Epithelial cell of proximal tubule (primary cell): ENCODE measurements around the gene ACSL1. TPM values are rescaled to one million over a fixed set of nuclear protein-coding genes. Genes with fewer than 3 reads are reported as not detected.

Experiments used
- DNase-seq: peaks from one replicate; pipeline ENCODE4 v3.0.0-alpha.2; 2011; ENCODE audit warnings: low read depth
- H3K4me3 ChIP-seq: 2 replicates; pipeline ENCODE4 v1.5.1; 2011; ENCODE audit warnings: low read depth, mild to moderate bottlenecking, low read length
- total RNA-seq: library from RNA; depleted of rRNA; stranded (reverse); fragments of >200 nt; gene quantifications from 2 replicates; pipeline ENCODE4 v1.2.3, GENCODE V29; 2015
- TF ChIP-seq, protein P1 (sequence below): conservative IDR thresholded peaks from 2 replicates; pipeline ENCODE4 v1.5.1; 2012; ENCODE audit warnings: low read depth, mild to moderate bottlenecking, low read length

Gene ACSL1
- total RNA-seq, 1 donor from 2014 or later = 18.5 TPM

DNA sequence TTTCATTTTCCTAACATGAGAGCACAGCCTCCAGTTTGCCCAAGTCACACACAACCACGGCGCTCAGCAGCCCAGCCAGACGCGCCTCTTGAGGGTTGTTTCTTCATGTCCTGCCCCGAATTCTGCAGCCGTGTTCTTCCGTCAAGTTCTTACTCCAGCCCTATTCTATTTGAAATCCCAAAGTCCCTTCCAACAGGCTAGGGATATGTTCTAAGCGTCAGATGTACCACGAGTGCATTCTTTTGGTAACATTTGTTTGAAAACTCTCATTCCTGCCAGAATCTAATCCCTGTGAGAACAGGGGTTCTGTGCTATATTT is 23.1 kb downstream of the ACSL1 start:
- DNase-seq = no peak
- TF ChIP-seq, protein P1, sequence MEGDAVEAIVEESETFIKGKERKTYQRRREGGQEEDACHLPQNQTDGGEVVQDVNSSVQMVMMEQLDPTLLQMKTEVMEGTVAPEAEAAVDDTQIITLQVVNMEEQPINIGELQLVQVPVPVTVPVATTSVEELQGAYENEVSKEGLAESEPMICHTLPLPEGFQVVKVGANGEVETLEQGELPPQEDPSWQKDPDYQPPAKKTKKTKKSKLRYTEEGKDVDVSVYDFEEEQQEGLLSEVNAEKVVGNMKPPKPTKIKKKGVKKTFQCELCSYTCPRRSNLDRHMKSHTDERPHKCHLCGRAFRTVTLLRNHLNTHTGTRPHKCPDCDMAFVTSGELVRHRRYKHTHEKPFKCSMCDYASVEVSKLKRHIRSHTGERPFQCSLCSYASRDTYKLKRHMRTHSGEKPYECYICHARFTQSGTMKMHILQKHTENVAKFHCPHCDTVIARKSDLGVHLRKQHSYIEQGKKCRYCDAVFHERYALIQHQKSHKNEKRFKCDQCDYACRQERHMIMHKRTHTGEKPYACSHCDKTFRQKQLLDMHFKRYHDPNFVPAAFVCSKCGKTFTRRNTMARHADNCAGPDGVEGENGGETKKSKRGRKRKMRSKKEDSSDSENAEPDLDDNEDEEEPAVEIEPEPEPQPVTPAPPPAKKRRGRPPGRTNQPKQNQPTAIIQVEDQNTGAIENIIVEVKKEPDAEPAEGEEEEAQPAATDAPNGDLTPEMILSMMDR = no peak
- peak overlapping the region; percentile 69 for H3K4me3 ChIP-seq

DNA sequence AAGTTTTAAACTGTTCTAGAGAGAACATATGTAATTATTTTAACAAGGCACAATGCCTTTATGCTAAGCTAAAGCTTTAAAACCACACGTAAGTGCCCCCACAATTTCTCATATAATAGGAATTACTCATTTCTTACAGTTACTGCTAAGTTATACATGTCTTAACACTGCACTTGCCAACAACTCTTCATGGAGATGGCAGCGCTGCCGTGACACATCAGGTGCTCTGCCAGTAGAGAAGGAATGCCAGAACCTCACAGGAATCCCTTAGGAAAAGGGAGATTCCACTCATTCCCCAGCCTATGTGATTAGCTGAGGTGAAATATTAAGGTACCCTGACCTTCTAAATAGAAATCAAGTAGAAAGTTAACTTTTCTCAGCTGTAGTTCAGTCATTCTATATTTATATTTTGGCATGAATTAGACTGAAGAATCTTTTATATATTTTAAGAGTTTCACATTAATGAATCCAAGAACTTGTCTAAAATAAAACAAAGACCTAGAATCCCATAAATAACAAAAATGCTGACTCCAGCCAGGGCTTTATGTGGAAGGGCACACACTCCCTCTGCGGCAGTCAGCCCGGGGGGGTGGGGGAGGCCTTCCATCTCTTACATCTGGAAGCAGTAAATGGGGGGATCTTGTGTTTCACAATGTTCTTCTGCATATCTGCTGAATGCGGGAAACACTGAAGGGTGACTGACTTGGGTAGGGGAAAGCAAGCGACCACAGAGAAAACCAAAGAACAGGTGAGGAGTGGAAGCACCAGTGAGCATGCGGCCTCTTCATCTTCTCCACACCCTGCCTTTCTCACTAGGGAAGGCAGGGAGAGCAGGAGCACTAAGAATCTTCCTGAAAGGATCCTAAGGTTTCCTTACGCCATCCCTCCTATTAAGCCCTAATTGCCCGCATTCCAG is 23.7 kb downstream of the ACSL1 start:
- no peak for DNase-seq
- peak overlapping the region; percentile 69 for H3K4me3 ChIP-seq
- TF ChIP-seq, protein P1 = no peak

DNA sequence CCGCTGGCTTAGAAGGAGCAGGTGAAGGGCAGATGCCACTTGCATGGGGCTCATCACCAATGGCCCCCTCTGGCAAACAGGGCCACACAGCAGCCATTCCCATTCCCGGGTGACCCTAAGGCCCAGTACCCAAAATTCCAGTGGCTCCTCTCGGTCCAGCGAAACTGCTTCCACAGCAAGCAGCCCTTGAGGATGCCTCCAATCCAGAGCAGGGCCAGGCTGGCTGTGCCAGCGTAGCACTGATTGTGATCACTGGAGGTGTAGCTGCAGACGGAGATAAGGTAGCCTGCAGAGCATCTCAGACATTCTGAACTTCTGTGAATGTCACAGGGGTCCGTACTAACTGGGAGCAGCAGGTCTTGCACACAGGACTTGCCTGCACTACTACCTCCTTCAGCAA is 27.3 kb downstream of the ACSL1 start:
- no peak for DNase-seq
- H3K4me3 ChIP-seq = no peak overlapping the region
- TF ChIP-seq, protein P1 = no peak

DNA sequence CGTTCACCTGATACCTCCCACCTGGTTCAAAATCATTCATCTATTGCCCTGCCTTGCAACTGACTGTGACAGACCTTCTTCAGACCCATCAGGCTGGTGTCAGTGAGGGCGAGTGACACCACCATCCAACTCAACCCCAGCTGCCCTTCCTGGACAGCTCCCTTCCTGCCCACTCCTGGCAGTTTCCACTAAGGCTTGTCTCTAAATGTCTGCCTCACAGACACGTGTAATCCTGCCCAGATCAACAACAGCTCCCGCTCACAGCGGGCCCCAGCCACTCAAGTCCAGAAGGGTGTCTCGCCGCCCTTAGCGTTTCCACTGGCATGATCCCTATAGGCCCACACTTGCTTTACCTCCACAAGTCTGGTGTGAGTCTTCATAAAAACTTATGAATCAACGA is 28.9 kb downstream of the ACSL1 start:
- TF ChIP-seq, protein P1 = no peak
- no peak for DNase-seq
- no peak overlapping the region for H3K4me3 ChIP-seq

DNA sequence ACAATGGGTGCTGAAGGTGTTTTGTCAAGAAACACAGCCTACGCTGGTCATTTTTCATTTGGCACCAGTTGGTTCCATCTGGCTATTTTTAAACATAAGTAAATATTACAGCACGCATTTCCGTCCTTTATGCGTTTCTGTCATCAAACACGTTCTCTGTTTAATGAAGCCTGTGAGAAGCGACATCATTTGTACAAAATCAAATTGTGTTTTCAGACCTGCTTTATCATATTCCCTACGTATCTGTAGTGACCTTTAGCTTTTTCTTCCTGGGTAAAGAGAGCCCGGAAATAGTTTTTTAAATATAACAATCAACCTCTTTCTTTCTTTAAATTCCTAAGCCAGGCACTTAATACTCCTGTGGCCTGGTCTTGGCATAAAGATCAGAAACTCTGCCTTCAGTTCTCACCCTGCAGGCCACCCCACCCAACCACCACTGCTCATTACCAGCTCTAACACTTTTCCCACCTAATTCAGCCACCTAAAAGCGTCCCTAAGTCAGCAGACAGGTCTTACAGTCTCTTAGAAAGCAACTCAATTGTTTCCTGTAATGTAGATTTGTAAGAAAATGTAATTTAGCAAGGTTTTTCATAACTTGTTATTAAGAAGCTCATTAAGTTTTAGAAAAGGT is 30.4 kb downstream of the ACSL1 start:
- TF ChIP-seq, protein P1 = no peak
- H3K4me3 ChIP-seq = no peak overlapping the region
- DNase-seq = no peak

DNA sequence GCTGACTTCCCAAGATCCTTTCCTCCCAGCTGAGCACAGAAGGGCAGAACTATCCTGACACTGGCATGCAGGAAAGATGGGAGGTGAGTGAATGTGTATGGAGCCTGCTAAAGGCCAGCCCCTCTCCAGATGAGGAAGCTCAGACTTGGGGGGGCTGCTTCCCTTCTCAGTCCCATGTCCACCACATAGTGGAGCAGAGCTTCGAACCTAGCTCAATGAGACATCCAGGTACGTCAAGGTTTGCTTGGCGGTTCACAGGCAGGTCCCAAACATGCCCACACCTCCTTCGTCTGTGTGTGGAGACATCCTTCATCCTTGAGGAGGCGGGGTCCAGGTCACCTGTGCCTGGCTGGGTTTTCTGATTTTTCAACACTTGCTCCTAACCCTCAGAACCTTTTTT is 31.3 kb downstream of the ACSL1 start:
- TF ChIP-seq, protein P1 = no peak
- H3K4me3 ChIP-seq = no peak overlapping the region
- DNase-seq = no peak
